ENCODE data around the gene PSMC2.
A peak's percentile ranks its signal among the peaks of the same experiment; 100 is the strongest.

Gene PSMC2

DNA sequence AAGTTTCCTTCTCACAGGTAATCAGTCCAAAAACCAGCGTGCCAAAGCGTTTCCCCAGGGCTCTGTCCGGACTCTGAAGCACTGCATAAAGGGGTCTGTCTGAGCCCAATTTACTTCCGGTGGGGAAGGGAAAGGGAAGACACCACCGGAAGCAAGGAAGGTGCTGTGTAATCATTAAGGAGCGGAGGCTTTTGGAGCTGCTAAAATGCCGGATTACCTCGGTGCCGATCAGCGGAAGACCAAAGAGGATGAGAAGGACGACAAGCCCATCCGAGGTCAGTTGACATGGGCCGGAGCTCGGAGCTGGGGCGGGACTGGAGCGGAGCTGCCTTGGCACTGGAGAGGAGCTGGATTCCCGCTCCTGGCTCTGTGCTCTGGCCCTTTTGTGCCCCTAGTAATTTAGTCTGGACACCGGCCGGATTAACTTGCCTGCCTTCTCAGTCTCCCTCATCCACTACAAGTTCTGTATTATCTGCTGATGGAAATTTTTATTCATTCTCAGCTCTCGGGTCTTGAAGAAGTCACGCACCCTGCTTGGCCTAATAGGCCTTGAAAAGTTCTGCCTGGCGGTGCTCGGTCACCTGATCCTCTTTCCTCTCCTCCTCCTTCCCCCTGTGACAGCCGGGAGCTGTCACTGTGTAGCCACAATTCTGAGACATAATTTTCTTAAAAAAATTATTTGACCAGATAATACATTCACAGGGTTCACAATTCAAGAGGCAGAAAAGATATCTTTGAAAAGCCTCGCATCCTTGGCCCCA, at the start of gene PSMC2:
Gene PSMC2, plus strand, starts transcription at position 137 of the 761 bp plus-strand sequence. Its CDS starts 69 bp downstream, at position 206.
- peak; percentile 96 for DNase-seq

DNA sequence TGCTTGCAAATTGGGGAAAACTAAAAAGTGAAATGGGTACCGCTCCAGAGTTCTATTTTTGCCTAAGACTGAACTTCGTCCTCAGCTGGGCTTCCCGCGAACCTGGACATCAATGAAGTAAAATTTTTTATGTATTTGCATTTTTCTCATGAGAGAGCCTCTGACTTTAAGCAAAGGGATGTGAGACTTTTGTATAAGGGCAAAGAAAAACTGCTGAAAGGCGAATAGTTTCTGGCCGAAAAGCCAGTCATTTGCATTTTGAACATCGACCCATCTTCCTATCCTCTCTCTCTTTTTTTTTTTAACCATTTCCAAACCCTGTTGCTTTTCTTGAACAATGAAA, 49.6 kb upstream of the PSMC2 start:
- DNase-seq = no peak

DNA sequence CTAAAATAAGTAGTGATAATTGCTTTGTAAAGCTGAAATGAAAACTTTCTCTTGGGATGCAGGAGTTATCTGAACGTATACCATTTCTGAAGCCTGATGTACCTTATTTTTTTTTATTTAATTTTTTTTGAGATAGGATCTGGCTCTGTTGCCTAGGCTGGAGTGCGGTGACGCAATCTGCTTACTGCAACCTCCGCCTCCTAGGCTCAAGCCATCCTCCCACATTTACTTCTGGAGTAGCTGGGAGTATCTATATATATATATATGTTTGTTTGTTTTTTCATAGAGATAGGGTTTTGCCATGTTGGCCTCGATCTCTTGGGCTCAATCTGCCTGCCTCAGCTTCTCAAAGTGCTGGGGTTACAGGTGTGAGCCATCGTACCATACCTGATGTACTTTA, 47.8 kb upstream of the PSMC2 start:
- no peak for DNase-seq

DNA sequence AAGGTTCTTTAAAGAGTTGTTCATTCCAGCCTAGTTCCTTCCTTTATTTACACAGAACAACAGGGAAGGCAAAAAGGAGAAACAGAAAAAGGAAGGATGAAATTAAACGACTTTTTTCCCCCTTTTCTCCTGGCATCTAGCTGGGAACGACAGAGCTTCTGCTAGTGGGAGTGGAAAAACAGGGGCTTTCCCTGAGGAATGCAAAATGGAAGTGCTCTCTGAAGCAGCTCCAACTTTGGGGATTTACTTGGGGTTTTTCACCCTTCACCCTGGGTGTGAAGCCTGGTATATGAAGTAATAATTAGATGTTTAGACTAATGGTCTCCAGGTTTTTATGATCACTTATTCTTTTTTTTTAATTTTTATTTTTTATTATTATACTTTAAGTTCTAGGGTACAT, 46.0 kb upstream of the PSMC2 start:
- no peak for DNase-seq

DNA sequence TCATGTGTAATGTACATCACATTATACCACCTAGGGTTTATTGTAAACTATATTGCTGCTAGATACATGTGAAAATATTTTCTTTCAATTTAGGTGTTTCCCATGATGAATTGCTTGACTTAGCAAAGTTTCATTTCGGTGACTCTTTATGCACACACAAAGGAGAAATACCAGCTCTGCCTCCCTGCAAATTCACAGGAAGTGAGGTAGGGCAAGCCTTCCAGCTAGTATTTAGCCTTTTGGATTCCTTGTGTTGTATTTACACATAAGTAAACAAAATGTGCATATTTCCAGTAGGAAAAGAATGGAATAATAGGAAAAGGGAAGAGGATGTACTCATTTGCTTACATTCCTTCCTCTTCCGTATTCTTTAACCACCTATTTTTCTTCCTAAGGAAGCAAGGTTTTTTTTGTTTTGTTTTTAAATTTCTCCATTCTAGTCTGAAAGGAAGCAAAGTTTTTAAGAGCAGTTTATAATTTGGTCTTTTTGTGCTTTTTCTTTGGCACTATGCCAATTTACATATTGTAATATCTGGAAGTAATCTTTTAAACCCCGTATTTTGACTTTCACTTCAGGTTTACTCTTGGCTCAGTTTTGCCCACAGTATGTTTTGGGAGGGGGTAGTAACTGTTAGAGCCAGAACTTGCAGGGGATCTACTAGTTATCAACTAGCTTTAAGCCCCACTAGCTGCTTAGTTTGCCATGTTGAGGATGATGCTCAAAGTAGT, 39.8 kb upstream of the PSMC2 start:
- DNase-seq = no peak

DNA sequence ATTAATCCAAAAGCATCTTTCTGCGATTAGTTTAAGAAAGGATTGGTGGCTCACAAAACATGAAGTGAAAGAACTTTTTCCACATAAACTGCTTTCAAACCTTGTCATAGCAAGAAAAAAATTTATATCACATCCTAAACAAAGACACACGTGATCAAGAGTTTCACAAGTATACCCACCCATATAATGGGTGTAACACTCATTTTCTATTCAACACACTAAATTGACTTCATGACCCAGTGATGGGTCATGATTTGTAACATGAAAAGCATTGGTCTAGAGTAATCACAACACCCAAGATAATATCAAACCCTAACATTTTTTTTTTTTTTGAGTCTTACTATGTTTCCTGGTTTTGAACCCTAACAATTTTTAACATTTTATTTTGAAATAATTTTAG, 32.6 kb upstream of the PSMC2 start:
- DNase-seq = no peak

DNA sequence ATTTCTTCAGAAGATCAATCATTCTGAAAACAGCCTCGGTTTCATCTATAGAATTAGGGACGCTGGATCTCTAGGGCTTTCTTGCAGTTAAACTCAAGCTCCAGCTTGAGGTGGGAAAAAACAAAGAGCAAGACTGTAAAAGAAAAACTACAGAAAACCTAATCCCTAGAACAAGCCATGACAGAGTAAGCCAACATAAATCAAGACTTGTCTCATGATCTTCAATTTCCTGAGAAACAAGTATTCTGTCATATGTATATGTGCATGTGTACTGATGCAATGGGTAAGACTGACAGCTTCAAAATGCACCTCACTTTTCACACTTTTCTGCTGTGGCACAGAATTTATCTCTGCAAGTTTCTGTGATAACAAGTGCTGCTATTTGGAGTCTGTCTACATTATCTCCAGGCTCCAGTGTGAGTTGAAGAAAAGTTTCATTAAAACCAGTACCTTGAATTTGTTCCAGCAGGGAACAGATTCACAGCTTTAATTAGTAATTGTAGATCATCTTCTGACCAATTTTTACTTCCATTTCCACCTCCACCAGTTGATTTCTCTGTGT, 31.0 kb upstream of the PSMC2 start:
- DNase-seq = no peak

DNA sequence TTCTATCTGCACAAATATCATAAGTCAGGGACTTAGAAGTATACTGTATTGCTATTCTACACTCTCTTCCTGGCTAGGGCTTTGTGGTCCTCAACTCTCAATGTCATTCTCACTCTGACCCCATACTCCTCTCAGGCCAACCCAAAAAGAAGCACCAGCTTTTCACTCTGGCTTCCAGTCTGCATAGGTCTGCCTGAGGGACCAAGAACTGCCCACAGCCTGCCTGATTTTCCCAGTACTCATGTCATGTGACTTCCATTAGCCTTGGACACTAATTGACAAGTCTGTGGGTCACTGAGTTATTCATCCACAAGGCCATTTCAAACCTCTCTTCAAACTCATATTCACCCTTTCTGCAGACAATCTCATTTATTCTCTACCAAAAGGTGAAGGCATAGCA, 30.4 kb upstream of the PSMC2 start:
- no peak for DNase-seq

DNA sequence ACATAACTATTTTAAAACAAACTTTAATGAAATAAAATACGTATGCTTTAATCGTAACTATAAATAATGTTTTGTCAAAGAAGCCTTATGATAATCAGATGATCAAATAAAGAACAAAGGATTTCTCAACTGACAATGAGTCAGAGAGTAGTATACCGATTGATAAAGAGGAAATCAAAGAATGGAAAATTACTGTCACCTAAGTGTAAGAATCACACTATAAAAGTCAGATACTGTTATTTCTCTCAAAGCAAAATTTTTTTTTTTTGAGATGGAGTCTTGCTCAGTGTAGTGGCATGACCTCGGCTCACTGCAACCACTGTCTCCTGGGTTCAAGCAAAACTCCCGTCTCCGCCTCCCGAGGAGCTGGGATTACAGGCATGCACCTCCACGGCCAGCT, 21.7 kb upstream of the PSMC2 start:
- no peak for DNase-seq

DNA sequence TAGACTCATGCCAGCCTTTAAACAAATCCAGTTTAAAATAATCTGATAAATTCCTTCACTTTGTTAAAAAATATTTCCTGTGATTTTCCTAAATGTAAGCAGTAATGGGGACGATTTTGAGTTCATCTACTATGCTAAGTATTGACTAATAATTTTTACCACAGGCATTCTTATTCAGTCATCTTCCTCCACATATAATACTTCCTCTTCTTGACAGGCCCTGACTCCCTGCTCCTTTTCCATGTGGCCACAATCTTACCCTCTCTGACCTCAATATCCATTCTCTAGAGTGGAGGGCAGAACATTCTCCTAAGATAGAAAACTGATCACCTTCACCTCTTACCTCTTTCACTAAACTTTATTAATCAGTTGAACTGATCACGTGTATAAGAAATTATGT, 10.7 kb upstream of the PSMC2 start:
- DNase-seq = no peak

DNA sequence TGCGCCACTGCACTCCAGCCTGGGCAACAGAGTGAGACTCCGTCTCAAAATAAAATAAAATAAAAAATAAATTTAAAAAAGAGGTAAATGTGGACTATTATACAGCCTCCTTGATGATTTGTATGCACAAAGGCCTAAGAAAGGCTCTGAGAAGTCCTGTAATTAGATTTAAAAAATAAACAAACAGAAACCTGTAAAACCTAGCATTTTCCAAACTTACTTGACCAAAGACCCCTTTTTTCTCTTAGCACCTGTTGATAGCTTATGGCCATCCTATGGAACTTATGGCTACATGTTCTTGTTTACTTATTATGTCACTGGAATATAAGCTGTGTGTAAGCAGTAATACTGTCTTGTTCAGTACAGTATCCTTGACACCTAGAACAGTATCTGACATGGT, 8.6 kb upstream of the PSMC2 start:
- no peak for DNase-seq

DNA sequence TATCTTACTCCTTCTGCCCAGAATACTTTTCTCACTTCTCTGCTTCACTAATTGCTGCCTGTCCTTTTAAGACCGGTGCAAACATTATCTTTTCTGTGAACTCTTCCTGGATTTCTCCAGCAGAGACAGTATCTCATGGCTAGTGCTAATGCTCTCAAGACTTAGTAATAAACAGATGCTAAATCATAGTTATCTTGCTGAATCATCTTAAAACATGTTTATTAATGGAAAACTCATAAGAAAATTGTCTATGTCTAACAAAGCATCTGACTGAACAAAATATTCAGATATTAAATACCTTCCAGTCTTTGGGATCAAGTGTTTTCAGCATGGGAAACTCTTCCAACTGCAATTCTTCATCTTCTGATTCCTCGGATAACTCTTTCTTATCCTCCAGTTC, 6.0 kb upstream of the PSMC2 start:
- no peak for DNase-seq

DNA sequence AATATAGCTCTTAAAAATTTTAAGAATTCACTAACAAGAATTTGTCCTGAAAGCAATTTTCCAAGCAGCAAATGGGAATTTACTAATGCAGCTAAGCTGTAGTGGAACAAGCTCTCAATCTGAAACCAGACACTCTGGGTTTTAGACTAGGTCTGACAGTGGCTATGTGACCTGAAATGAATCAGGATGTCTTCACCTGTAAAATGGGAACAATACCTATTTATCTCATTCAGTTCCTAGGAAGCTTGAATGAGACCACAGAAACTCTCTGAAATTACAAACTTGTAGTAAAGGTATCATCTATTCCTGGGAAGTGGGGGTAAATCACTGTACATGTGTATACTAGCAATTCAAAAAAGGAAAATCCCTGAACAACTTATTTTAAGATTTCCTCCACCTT, 4.1 kb upstream of the PSMC2 start:
- DNase-seq = peak; percentile 9

DNA sequence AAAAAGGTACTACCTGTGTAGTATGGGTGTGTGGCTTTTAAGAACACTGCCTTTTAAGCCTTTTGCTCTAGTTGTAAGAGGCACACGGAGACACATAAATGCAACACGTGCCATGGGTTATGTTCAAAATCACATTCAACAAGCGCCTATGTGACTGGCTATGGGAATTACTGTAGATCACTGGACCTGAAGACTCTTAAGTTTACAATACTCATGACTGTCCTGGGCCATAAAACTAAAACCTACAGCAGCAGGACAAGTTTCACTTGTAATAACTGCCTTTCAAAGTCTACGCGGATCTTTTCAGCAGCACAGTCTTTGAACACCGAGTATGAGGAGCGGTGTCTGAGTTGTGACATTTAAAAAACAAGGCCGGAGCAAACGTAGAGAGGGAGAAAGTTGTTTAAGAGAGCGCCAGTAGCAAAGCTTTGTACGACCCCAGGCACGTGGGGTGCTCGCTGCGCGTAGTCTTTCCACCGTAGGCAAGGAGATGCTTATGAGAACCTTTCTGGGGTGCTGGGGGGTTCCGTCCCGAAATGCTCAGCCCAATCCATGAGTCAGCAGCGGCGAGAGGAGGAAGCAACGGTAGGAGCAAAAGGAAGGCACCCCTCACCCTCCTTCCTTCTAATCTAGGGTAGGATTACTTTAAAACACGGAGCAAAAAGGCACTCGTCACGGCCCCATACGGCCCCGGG, 3.5 kb upstream of the PSMC2 start:
- DNase-seq = peak; percentile 60

DNA sequence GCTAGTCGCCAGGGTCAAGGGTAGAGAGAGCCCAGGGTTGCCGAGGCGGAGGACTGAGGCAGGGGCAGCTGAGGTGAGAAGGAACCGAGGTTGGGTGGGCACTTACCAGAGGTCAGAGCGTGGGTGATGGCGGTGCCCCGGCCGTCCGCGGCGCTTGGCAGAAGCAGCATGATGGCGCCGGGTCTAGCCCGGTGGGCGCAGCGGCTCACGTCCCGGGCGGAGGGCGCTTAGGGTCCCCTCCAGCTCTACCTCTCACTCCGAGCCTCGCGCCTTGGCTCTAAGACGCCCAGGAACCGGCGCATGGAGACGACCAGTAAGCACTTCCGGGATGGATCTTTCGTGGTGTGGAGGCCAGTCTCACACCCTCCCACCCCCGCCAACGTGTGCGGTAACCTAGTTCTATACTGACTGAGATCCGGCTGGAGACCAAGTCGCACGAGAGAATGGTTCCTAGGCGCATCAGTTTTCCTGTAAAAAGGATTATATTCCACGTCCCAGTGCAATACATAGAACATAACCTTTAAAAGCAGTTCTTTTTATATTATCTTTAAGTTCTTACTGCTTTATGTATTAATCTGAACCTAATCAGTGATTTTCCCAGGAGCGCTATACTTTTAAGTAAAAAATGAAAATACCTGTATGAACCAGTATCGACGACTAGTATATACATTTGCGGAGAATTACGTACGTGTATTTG, 2.8 kb upstream of the PSMC2 start, which contains the start of gene DNAJC2:
Gene DNAJC2, minus strand, starts transcription at position 315 of the 697 bp plus-strand sequence. Its CDS starts 145 bp downstream, at position 170.
- peak; percentile 94 for DNase-seq

DNA sequence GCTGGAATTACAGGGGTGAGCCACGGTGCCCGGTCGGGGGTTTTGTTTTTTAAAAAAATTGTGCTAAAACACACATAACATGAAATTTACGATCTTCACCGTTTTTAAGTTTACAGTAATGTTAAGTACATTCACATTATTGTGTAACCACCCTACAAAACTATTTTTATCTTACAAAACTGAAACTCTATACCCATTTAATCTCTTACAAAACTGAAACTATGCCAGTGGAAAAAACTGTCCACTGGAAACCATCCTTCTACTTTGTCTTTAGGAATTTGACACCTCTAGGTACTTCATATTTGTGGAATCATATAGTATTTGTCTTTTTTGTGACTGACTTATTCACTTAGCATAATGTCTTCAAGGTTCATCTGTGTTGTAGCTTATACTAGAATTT, 1.0 kb upstream of the PSMC2 start:
- no peak for DNase-seq

DNA sequence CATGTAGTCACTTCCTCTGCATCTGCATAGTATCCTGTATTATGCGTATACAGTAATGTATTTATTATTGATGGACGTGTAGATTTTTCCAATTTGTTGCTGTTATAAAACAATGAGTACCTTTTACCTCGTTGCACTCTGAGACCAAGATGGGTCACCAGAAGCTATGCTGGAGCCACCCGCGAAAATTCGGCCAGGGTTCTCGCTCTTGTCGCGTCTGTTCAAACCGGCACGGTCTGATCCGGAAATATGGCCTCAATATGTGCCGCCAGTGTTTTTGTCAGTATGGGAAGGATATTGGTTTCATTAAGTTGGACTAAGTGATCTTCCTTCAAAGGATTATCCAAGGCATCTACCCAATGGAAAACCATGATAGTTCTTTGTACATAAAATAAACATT, 1.0 kb downstream of the PSMC2 start:
- DNase-seq = peak; percentile 12

DNA sequence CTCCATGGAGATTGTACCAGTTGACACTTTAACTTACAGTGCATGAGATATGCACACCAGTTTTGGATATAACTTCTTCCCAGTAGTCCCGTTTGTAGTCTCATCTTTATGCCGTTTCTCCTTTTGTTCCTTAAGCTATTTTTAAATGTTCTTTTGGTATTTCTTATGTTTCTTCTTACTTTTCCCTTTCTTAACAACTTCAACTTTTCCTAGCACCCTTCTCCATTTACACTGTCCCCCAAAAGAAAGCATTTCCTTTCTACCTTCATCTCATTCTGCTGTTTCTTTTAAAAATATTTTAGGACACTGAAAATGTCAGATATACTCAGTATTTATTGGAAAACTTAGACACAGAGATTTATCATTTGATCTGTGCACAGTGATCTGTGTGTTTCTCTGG, 1.5 kb downstream of the PSMC2 start:
- DNase-seq = no peak

DNA sequence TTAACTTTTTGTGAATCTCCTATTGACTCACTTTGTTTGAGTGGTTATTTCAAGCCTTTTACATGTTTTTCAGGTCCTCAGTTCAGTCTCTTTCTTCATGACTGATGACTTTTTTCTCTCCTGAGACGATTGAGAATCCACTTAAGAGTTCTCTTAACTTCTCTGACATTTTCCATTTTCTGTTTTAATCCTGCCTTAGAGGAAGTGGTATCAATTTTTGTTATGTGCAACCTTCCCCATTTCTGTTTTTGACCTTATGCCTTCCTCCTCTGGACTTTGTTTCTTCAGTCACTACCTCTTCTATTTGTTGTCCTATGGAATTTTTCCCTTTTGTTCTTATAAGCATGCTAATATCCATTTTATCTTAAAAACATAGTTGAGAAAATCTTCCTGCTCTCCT, 2.4 kb downstream of the PSMC2 start:
- DNase-seq = no peak

DNA sequence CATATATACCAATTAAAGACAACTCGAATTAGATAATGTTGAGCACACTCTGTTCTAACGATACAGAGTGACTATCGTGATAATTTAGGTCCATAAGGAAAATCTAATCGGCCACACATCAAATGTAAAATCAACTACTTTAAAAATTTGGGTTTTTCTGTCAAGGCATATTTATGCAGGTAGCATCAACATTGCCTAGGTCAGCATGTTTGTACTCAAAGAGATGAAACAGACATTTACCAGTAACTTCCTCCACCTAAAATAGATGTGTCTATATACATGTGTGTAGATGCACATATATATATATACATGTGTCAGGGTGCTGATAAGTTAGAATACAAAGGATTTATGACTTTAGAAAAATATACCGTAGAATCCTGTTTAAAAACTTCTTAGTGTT, 22.0 kb downstream of the PSMC2 start:
- no peak for DNase-seq

DNA sequence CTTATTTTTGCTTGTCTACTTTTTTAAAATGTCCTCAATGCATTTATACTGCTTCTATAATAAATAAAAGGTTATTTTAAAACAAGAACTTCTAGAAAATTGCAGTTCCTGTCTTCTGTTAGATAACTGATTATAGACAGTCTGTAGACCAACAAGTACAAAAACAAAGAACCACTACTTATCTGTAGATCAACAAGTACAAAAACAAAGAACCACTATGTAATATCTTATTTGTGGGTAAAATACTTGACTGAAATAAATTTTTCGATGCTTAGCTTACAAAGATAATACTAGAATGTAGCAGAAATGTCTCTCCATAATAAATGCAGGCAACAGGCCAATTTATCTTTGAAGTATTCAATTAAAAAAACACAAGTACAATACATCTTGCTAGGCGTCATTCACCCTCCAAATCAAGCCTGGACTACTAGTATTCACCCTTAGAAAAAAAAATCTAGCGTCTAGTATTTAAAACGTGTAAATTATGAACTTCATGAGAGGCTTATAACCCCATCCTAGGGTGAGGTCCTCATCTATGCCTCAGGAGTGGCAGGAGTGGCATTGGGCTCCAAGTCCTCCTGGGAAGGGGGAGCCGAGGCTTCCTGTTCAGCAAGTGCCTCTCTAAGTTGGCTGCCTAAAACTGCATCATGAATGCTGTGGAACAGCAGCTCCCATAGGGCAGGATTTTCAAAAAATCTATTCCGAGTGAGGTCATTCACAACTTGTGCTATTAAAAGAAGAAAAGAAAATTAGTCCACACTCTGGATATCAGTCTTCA, 26.6 kb downstream of the PSMC2 start:
- no peak for DNase-seq
